ENCODE results near the gene SMYD3.

SMYD3 gene

GRCh38 chr1:246157516-246157915 is 349.6 kb downstream of the SMYD3 start:
- no peak overlapping the region for H3K9ac ChIP-seq (ENCODE audit: low read depth, low read length)
- ATAC-seq (ENCODE audit: insufficient read depth, low read depth) (no peak), DNase-seq (no peak)
- H3K27ac ChIP-seq (ENCODE audit: low read length), result no peak overlapping the region
- no peaks in the 10 kb centered on the region for H3K4me1 ChIP-seq (ENCODE audit: insufficient read depth, low read length)
- no peaks in the 10 kb centered on the region for H4K20me1 ChIP-seq (ENCODE audit: insufficient read depth, low read length)
- H2AFZ ChIP-seq (ENCODE audit: low read depth, low read length), result no peak overlapping the region
- H3K36me3 ChIP-seq (ENCODE audit: insufficient read depth, low read length), result no peaks in the 10 kb centered on the region
- no peaks in the 10 kb centered on the region for H3K9me3 ChIP-seq (ENCODE audit: insufficient read depth, low read length, severe bottlenecking)
- H3K4me3 ChIP-seq (ENCODE audit: low read depth in 1 of 2, low read length in 2 of 2), result no peak overlapping the region
- TF ChIP-seq CTCF (IDR thresholded peaks at IDR 0.05; ENCODE audit: borderline replicate concordance, extremely low read depth, low read length, poor library complexity, severe bottlenecking) (no peak), EZH2 (IDR thresholded peaks at IDR 0.05; ENCODE audit: borderline replicate concordance, low read depth, low read length, severe bottlenecking) (no peak)
- H3K27me3 ChIP-seq (ENCODE audit: insufficient read depth, low read length, poor library complexity), result no peaks in the 10 kb centered on the region
- no peak overlapping the region for H3K4me2 ChIP-seq (ENCODE audit: insufficient read depth, low read length)
- H3K79me2 ChIP-seq (ENCODE audit: insufficient read depth, low read length), result no peaks in the 10 kb centered on the region

GRCh38 chr1:246156847-246157246 is 350.2 kb downstream of the SMYD3 start:
- Histone ChIP-seq H3K4me2 (ENCODE audit: insufficient read depth, low read length) (no peak overlapping the region), H3K36me3 (ENCODE audit: insufficient read depth, low read length) (no peaks in the 10 kb centered on the region), H3K79me2 (ENCODE audit: insufficient read depth, low read length) (no peaks in the 10 kb centered on the region), H3K9me3 (ENCODE audit: insufficient read depth, low read length, severe bottlenecking) (no peaks in the 10 kb centered on the region), H2AFZ (ENCODE audit: low read depth, low read length) (no peak overlapping the region), H3K27me3 (ENCODE audit: insufficient read depth, low read length, poor library complexity) (no peaks in the 10 kb centered on the region), H3K9ac (ENCODE audit: low read depth, low read length) (no peak overlapping the region), H3K4me3 (ENCODE audit: low read depth in 1 of 2, low read length in 2 of 2) (no peak overlapping the region), H4K20me1 (ENCODE audit: insufficient read depth, low read length) (no peaks in the 10 kb centered on the region), H3K27ac (ENCODE audit: low read length) (no peak overlapping the region), H3K4me1 (ENCODE audit: insufficient read depth, low read length) (no peaks in the 10 kb centered on the region)
- ATAC-seq (ENCODE audit: insufficient read depth, low read depth) (no peak), DNase-seq (no peak)
- TF ChIP-seq CTCF (IDR thresholded peaks at IDR 0.05; ENCODE audit: borderline replicate concordance, extremely low read depth, low read length, poor library complexity, severe bottlenecking) (no peak), EZH2 (IDR thresholded peaks at IDR 0.05; ENCODE audit: borderline replicate concordance, low read depth, low read length, severe bottlenecking) (no peak)

DNA sequence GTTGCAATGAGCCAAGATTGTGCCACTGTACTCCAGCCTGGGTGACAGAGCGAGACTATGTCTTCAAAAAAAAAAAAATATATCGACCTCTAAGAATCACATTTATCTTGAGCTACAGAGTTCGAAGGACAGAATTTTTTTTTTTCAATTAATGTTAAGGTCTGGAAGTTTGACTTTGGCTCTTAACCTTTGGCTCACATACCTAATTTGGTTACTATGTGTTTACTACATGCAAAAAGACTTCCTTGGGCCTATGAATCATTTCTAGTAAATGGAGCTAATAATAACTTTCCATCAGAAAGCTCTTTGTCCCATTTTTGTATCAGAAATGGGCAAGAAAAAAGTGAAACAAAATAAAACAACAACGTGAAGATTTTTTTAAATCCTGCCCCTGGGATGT is 351.2 kb downstream of the SMYD3 start:
- Histone ChIP-seq H3K27me3 (ENCODE audit: insufficient read depth, low read length, poor library complexity) (no peaks in the 10 kb centered on the region), H3K9ac (ENCODE audit: low read depth, low read length) (no peak overlapping the region), H3K4me3 (ENCODE audit: low read depth in 1 of 2, low read length in 2 of 2) (no peak overlapping the region), H3K79me2 (ENCODE audit: insufficient read depth, low read length) (no peaks in the 10 kb centered on the region), H3K36me3 (ENCODE audit: insufficient read depth, low read length) (no peaks in the 10 kb centered on the region), H3K4me2 (ENCODE audit: insufficient read depth, low read length) (no peak overlapping the region), H3K27ac (ENCODE audit: low read length) (no peak overlapping the region), H4K20me1 (ENCODE audit: insufficient read depth, low read length) (no peaks in the 10 kb centered on the region), H3K9me3 (ENCODE audit: insufficient read depth, low read length, severe bottlenecking) (no peaks in the 10 kb centered on the region), H3K4me1 (ENCODE audit: insufficient read depth, low read length) (no peaks in the 10 kb centered on the region), H2AFZ (ENCODE audit: low read depth, low read length) (no peak overlapping the region)
- TF ChIP-seq CTCF (IDR thresholded peaks at IDR 0.05; ENCODE audit: borderline replicate concordance, extremely low read depth, low read length, poor library complexity, severe bottlenecking) (no peak), EZH2 (IDR thresholded peaks at IDR 0.05; ENCODE audit: borderline replicate concordance, low read depth, low read length, severe bottlenecking) (no peak)
- DNase-seq (no peak), ATAC-seq (ENCODE audit: insufficient read depth, low read depth) (no peak)

GRCh38 chr1:246153796-246154212 is 353.3 kb downstream of the SMYD3 start:
- H3K4me1 ChIP-seq (ENCODE audit: insufficient read depth, low read length), result no peaks in the 10 kb centered on the region

More at GRCh38 chr1:246153796-246154212, 353.3 kb downstream of the SMYD3 start:
- DNase-seq (no peak), ATAC-seq (ENCODE audit: insufficient read depth, low read depth) (no peak)
- TF ChIP-seq CTCF (IDR thresholded peaks at IDR 0.05; ENCODE audit: borderline replicate concordance, extremely low read depth, low read length, poor library complexity, severe bottlenecking) (no peak), EZH2 (IDR thresholded peaks at IDR 0.05; ENCODE audit: borderline replicate concordance, low read depth, low read length, severe bottlenecking) (no peak)
- no peaks in the 10 kb centered on the region for H3K36me3 ChIP-seq (ENCODE audit: insufficient read depth, low read length)
- no peak overlapping the region for H3K9ac ChIP-seq (ENCODE audit: low read depth, low read length)
- no peaks in the 10 kb centered on the region for H4K20me1 ChIP-seq (ENCODE audit: insufficient read depth, low read length)
- H3K27ac ChIP-seq (ENCODE audit: low read length), result no peak overlapping the region
- H3K27me3 ChIP-seq (ENCODE audit: insufficient read depth, low read length, poor library complexity), result no peaks in the 10 kb centered on the region
- no peak overlapping the region for H3K4me2 ChIP-seq (ENCODE audit: insufficient read depth, low read length)
- H3K79me2 ChIP-seq (ENCODE audit: insufficient read depth, low read length), result no peaks in the 10 kb centered on the region
- peaks cover under 1% of the 10 kb centered on the region for H3K9me3 ChIP-seq (ENCODE audit: insufficient read depth, low read length, severe bottlenecking)
- no peak overlapping the region for H3K4me3 ChIP-seq (ENCODE audit: low read depth in 1 of 2, low read length in 2 of 2)
- H2AFZ ChIP-seq (ENCODE audit: low read depth, low read length), result no peak overlapping the region

Data from DND-41 (cell line).